Activated CD8-positive, alpha-beta T cell treated with anti-CD3 and anti-CD28 coated beads for 36 hours (primary cell): ENCODE data around the gene MPP4. TPM values are rescaled to one million over a fixed set of nuclear protein-coding genes. Genes with fewer than 3 reads are reported as not detected.

ENCODE experiments used
- ATAC-seq: fragments of 200-7000 bp; cut with Tn5 transposase; one replicate; pipeline ENCODE4 v1.10.0; 2021; ENCODE audit warnings: mild to moderate bottlenecking, moderate library complexity
- CTCF ChIA-PET: fragments of 350-600 bp; sonication (Branson Sonifier 250); formaldehyde crosslinking; loops from one replicate; lab custom pipeline; 2021; ENCODE audit warnings: antibody characterized with exemption; lab: Charles Lee
- POLR2A ChIA-PET: fragments of 350-600 bp; sonication (Branson Sonifier 250); formaldehyde crosslinking; loops from one replicate; lab custom pipeline; 2021; ENCODE audit warnings: antibody characterized with exemption; lab: Charles Lee
- DNase-seq: peaks from one replicate; pipeline ENCODE4 v3.0.0-alpha.2; 2020
- H3K27ac Mint-ChIP-seq: one replicate; pipeline ENCODE4 v1.8.0; 2021; ENCODE audit warnings: mild to moderate bottlenecking, mixed read lengths
- H3K27me3 Mint-ChIP-seq: one replicate; pipeline ENCODE4 v1.8.0; 2021; ENCODE audit warnings: mixed read lengths
- H3K36me3 Mint-ChIP-seq: one replicate; pipeline ENCODE4 v1.8.0; 2021; ENCODE audit warnings: low read depth, mixed read lengths
- H3K4me1 Mint-ChIP-seq: one replicate; pipeline ENCODE4 v1.8.0; 2021; ENCODE audit warnings: low read depth, mixed read lengths
- H3K4me3 Mint-ChIP-seq: one replicate; pipeline ENCODE4 v1.8.0; 2021; ENCODE audit warnings: mild to moderate bottlenecking, moderate library complexity, mixed read lengths
- H3K9me3 Mint-ChIP-seq: one replicate; pipeline ENCODE4 v1.8.0; 2021; ENCODE audit warnings: mixed read lengths
- CTCF ChIP-seq: fragments of 200-600 bp; IDR thresholded peaks from one replicate; pipeline ENCODE4 v1.8.0; 2022; ENCODE audit warnings: antibody characterized with exemption, mild to moderate bottlenecking
- intact Hi-C: fragments of 100-400 bp; cut with micrococcal nuclease; formaldehyde crosslinking; loops from one replicate; pipeline ENCODE4 v1.10.0; 2022
- total RNA-seq, 2 experiments: library from RNA; stranded (reverse); gene quantifications; one replicate each; pipeline ENCODE4 v1.2.3, GENCODE V29; 2021

Gene MPP4
- total RNA-seq, 2 experiments from 2014 or later: not detected

- Mint-ChIP-seq H3K27me3 (no peaks in the 10 kb centered on the region), H3K4me3 (no peak overlapping the region), H3K27ac (no peak overlapping the region), H3K36me3 (peaks cover 23% of the 10 kb centered on the region), H3K4me1 (no peaks in the 10 kb centered on the region), H3K9me3 (no peaks in the 10 kb centered on the region)
- no peak for TF ChIP-seq CTCF
- POLR2A ChIA-PET: interaction anchor here (0.9 to 1.2 kb wide), 2 partner anchors 10 to 179 kb away, joined by 3 read pairs; partner anchors contain the start of genes STRADB and TRAK2
- no peak for ATAC-seq
- DNase-seq: no peak
- CTCF ChIA-PET: no interaction called here
- intact Hi-C loops: no loop called here
Measured at GRCh38 chr2:201630577-201630976, 67.9 kb downstream of the MPP4 start.

- no peak for DNase-seq
- TF ChIP-seq CTCF: no peak
- Mint-ChIP-seq H3K36me3 (peaks cover 16% of the 10 kb centered on the region), H3K9me3 (no peaks in the 10 kb centered on the region), H3K4me3 (no peak overlapping the region), H3K4me1 (no peaks in the 10 kb centered on the region), H3K27ac (no peak overlapping the region), H3K27me3 (no peaks in the 10 kb centered on the region)
- intact Hi-C loops: no loop called here
- CTCF ChIA-PET: no interaction called here
- ATAC-seq: no peak
- POLR2A ChIA-PET: no interaction called here
Measured at GRCh38 chr2:201628545-201628944, 69.9 kb downstream of the MPP4 start.

- Mint-ChIP-seq H3K4me1 (no peaks in the 10 kb centered on the region), H3K27me3 (no peaks in the 10 kb centered on the region), H3K36me3 (peaks cover 5% of the 10 kb centered on the region), H3K4me3 (no peak overlapping the region), H3K27ac (no peak overlapping the region), H3K9me3 (no peaks in the 10 kb centered on the region)
- DNase-seq: no peak
- TF ChIP-seq CTCF: no peak
- CTCF ChIA-PET: no interaction called here
- intact Hi-C loops: no loop called here
- no peak for ATAC-seq
- POLR2A ChIA-PET: no interaction called here
Measured at GRCh38 chr2:201622306-201622970, 76.0 kb downstream of the MPP4 start.

GRCh38 chr2:201621293-201621999, 77.0 kb downstream of the MPP4 start:
- Mint-ChIP-seq H3K27ac (no peak overlapping the region), H3K9me3 (no peaks in the 10 kb centered on the region), H3K4me1 (no peaks in the 10 kb centered on the region), H3K4me3 (no peak overlapping the region), H3K27me3 (no peaks in the 10 kb centered on the region), H3K36me3 (peaks cover 2% of the 10 kb centered on the region)
- intact Hi-C loops: no loop called here
- ChIA-PET POLR2A (interaction anchor here (0.6 kb wide), 1 partner anchor 21 kb away, joined by 3 read pairs; no protein-coding TSS in a partner anchor), CTCF (no interaction called here)
- no peak for TF ChIP-seq CTCF
- no peak for ATAC-seq
- no peak for DNase-seq
